Neural progenitor cell (in vitro differentiated cells): ENCODE results near the gene TBL2.

Experiments used
- CTCF ChIP-seq: fragments of 200-600 bp; sonication (generic); IDR thresholded peaks from 2 replicates; pipeline ENCODE4 v1.5.1; 2017; ENCODE audit warnings: antibody characterized with exemption, mild to moderate bottlenecking
- EZH2 ChIP-seq: fragments of 200-600 bp; sonication (generic); IDR thresholded peaks from 2 replicates; pipeline ENCODE4 v1.6.1; 2017; ENCODE audit warnings: antibody characterized with exemption, mild to moderate bottlenecking, moderate library complexity
- EZH2phosphoT487 ChIP-seq: fragments of 200-600 bp; sonication (generic); IDR thresholded peaks from 2 replicates; pipeline ENCODE4 v1.6.1; 2017; ENCODE audit warnings: antibody characterized with exemption

- TF ChIP-seq CTCF (no peak), EZH2 (no peak), EZH2phosphoT487 (no peak)
Measured at GRCh38 chr7:73573791-73574190, 4.6 kb downstream of the TBL2 start.
